BE2C (cell line): Measurements from ENCODE around the gene ACVR1B.

Source experiments
- DNase-seq: peaks from one replicate; pipeline ENCODE4 v3.0.0-alpha.2; 2020
- H3K27me3 ChIP-seq: fragments of 250-450 bp; sonication (Bioruptor Pico); 2 replicates; pipeline ENCODE4 v1.5.1; 2020; ENCODE audit warnings: mild to moderate bottlenecking
- H3K36me3 ChIP-seq: fragments of 250-450 bp; sonication (Bioruptor Pico); 2 replicates; pipeline ENCODE4 v1.5.1; 2020; ENCODE audit warnings: mild to moderate bottlenecking
- H3K4me1 ChIP-seq: fragments of 250-450 bp; sonication (Bioruptor Pico); 2 replicates; pipeline ENCODE4 v1.5.1; 2020
- H3K4me3 ChIP-seq: 2 replicates; pipeline ENCODE4 v1.5.1; 2011; ENCODE audit warnings: low read depth, low read length
- H3K9me3 ChIP-seq: fragments of 250-450 bp; sonication (Bioruptor Pico); 2 replicates; pipeline ENCODE4 v1.5.1; 2020
- CTCF ChIP-seq: IDR thresholded peaks from 2 replicates; pipeline ENCODE4 v1.5.1; 2012; ENCODE audit warnings: mild to moderate bottlenecking, low read depth, low read length

The ACVR1B gene

GRCh38 chr12:51984657-51985056 is 33.2 kb downstream of the ACVR1B start:
- Histone ChIP-seq H3K27me3 (no peaks in the 10 kb centered on the region), H3K4me3 (no peak overlapping the region), H3K36me3 (peaks cover 82% of the 10 kb centered on the region), H3K9me3 (no peaks in the 10 kb centered on the region), H3K4me1 (peaks cover 3% of the 10 kb centered on the region; the same call in 1 of the 2 replicates)
- TF ChIP-seq CTCF: no peak
- DNase-seq: no peak

- Histone ChIP-seq H3K36me3 (peaks cover 82% of the 10 kb centered on the region), H3K4me1 (no peaks in the 10 kb centered on the region)
Measured at GRCh38 chr12:51985154-51985835, 33.8 kb downstream of the ACVR1B start.

GRCh38 chr12:51986834-51987233 is 35.3 kb downstream of the ACVR1B start:
- Histone ChIP-seq H3K4me1 (no peaks in the 10 kb centered on the region), H3K9me3 (no peaks in the 10 kb centered on the region), H3K4me3 (no peak overlapping the region), H3K36me3 (peaks cover 73% of the 10 kb centered on the region), H3K27me3 (no peaks in the 10 kb centered on the region)
- no peak for DNase-seq
- TF ChIP-seq CTCF: no peak

More at GRCh38 chr12:51985154-51985835, 33.8 kb downstream of the ACVR1B start:
- no peak overlapping the region for H3K4me3 ChIP-seq
- TF ChIP-seq CTCF: no peak
- no peak for DNase-seq
- H3K9me3 ChIP-seq: no peaks in the 10 kb centered on the region
- H3K27me3 ChIP-seq: no peaks in the 10 kb centered on the region

GRCh38 chr12:51992246-51992645 is 40.7 kb downstream of the ACVR1B start:
- peaks cover 66% of the 10 kb centered on the region for H3K36me3 ChIP-seq
- no peaks in the 10 kb centered on the region for H3K9me3 ChIP-seq
- H3K27me3 ChIP-seq: no peaks in the 10 kb centered on the region
- TF ChIP-seq CTCF: no peak
- H3K4me1 ChIP-seq: peaks cover 3% of the 10 kb centered on the region
- no peak for DNase-seq
- H3K4me3 ChIP-seq: no peak overlapping the region

- Histone ChIP-seq H3K36me3 (peaks cover 63% of the 10 kb centered on the region), H3K9me3 (no peaks in the 10 kb centered on the region)
Measured at GRCh38 chr12:51994539-51994820, 43.0 kb downstream of the ACVR1B start.

GRCh38 chr12:51994959-51995358 is 43.5 kb downstream of the ACVR1B start:
- Histone ChIP-seq H3K4me3 (no peak overlapping the region), H3K36me3 (peaks cover 63% of the 10 kb centered on the region), H3K27me3 (no peaks in the 10 kb centered on the region), H3K4me1 (peaks cover 3% of the 10 kb centered on the region), H3K9me3 (no peaks in the 10 kb centered on the region)
- DNase-seq: no peak
- TF ChIP-seq CTCF: no peak

More at GRCh38 chr12:51994539-51994820, 43.0 kb downstream of the ACVR1B start:
- no peak for DNase-seq
- TF ChIP-seq CTCF: no peak
- Histone ChIP-seq H3K27me3 (no peaks in the 10 kb centered on the region), H3K4me3 (no peak overlapping the region), H3K4me1 (peaks cover 3% of the 10 kb centered on the region)
